SU-DHL-6 (cell line): ENCODE results near the gene GINS1.

ENCODE experiments used
- CTCF ChIP-seq: fragments of 200-600 bp; sonication (generic); IDR thresholded peaks from one replicate; pipeline ENCODE4 v1.5.1; 2017; ENCODE audit warnings: antibody characterized with exemption, mild to moderate bottlenecking, low read length, moderate library complexity; ENCODE audit not compliant: insufficient read depth, poor library complexity, severe bottlenecking
- EZH2phosphoT487 ChIP-seq: fragments of 200-600 bp; sonication (generic), shearing (Covaris generic); conservative IDR thresholded peaks from 2 replicates; pipeline ENCODE4 v1.6.1; 2018; ENCODE audit warnings: mild to moderate bottlenecking, antibody characterized with exemption, low read length, moderate library complexity, mixed read lengths

DNA sequence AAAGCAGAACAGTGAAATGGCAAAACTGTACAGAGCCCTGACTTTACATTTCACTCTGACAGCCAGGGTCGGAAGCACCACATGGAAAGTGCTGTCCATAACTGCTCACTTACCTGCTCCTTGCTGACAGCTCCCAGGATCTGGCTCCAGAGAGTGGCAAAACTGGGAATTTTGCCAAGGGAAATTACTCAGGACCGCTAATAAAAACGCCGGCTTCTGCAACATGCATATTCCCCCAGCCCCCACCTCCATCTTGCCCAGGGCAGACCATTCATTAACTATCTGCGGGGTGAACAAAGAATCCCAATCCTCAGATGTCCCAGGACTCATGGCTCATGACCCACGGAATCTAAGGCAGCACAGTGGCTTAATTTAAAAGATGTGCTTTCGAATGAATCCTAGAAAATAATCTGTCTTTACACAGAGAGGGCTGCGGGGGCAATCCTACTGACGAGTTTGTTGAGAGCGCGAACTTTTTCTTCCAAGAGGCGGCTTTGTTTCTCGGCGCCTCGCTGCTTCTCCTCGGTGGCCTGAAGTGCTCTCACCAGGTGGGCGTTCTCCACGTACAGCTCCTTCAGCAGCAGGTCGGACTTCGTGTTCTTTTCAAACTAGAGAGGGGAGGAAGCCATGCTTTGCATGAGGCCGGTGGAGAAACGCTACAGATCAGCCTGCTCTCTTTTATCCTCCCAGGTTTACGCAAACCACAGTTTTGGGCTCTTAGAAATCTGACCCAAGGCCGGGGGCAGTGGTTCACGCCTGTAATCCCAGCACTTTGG lies 45.8 kb downstream of the GINS1 start:
- TF ChIP-seq CTCF (no peak), EZH2phosphoT487 (no peak)
